CD4-positive, CD25-positive, alpha-beta regulatory T cell (primary cell): Measurements from ENCODE around the gene HNRNPUL1. TPM values are rescaled to one million over a fixed set of nuclear protein-coding genes. Genes with fewer than 3 reads are reported as not detected.

Source experiments
- ATAC-seq, 2 donors: fragments of 150-1000 bp; cut with Tn5 transposase; one replicate each; pipeline ENCODE4 v1.10.0; 2021; ENCODE audit warnings: low read depth in 2 of 2, moderate number of reproducible peaks in 2 of 2, moderate library complexity in 1 of 2
- DNase-seq, 3 donors: peaks; one replicate each; pipeline versions ENCODE4 v3.0.0 to v3.0.0-alpha.2; 2012 to 2022; ENCODE audit warnings: mixed read lengths in 1 of 3
- H3K27ac ChIP-seq: one replicate; pipeline ENCODE4 v1.7.0; 2013; ENCODE audit warnings: mild to moderate bottlenecking, low read length; ENCODE audit not compliant: insufficient read depth, poor library complexity, severe bottlenecking
- H3K27me3 ChIP-seq: one replicate; pipeline ENCODE4 v1.7.0; 2013; ENCODE audit warnings: low read length; ENCODE audit not compliant: control insufficient read depth, insufficient read depth
- H3K36me3 ChIP-seq: one replicate; pipeline ENCODE4 v1.7.0; 2013; ENCODE audit warnings: mild to moderate bottlenecking, low read length, moderate library complexity; ENCODE audit not compliant: control insufficient read depth, insufficient read depth
- H3K4me1 ChIP-seq: 2 replicates; pipeline ENCODE4 v1.7.0; 2013; ENCODE audit warnings: mild to moderate bottlenecking, low read length; ENCODE audit not compliant: insufficient read depth, control insufficient read depth, poor library complexity, severe bottlenecking
- H3K4me3 ChIP-seq: one replicate; pipeline ENCODE4 v1.7.0; 2013; ENCODE audit warnings: low read depth, mild to moderate bottlenecking, low read length, moderate library complexity
- H3K9me3 ChIP-seq, 2 experiments: 1 replicate in 1 of 2; 2 replicates in 1 of 2; pipeline ENCODE4 v1.7.0; 2013; ENCODE audit warnings: low read length in 2 of 2, mild to moderate bottlenecking in 1 of 2, moderate library complexity in 1 of 2; ENCODE audit not compliant: control insufficient read depth in 2 of 2
- H3K27ac Mint-ChIP-seq, 3 donors: one replicate each; pipeline ENCODE4 v1.8.0; 2020 to 2022; ENCODE audit warnings: mild to moderate bottlenecking in 3 of 3, mixed read lengths in 3 of 3, moderate library complexity in 2 of 3
- H3K27me3 Mint-ChIP-seq: one replicate; pipeline ENCODE4 v1.8.0; 2022; ENCODE audit warnings: mild to moderate bottlenecking, mixed read lengths
- H3K36me3 Mint-ChIP-seq: one replicate; pipeline ENCODE4 v1.8.0; 2020; ENCODE audit warnings: mixed read lengths
- H3K4me1 Mint-ChIP-seq, 4 donors: one replicate each; pipeline ENCODE4 v1.8.0; 2020 to 2022; ENCODE audit warnings: mixed read lengths in 4 of 4, mild to moderate bottlenecking in 1 of 4
- H3K4me3 Mint-ChIP-seq, 4 donors: one replicate each; pipeline ENCODE4 v1.8.0; 2020 to 2022; ENCODE audit warnings: mild to moderate bottlenecking in 4 of 4, mixed read lengths in 4 of 4, moderate library complexity in 3 of 4
- H3K9me3 Mint-ChIP-seq, 7 donors: one replicate each; pipeline ENCODE4 v1.8.0; 2020 to 2022; ENCODE audit warnings: mixed read lengths in 7 of 7, mild to moderate bottlenecking in 3 of 7, moderate library complexity in 2 of 7
- polyA plus RNA-seq, 4 donors: library from polyadenylated mRNA; unstranded; fragments of 300-500 nt; fragmentation: Illumina TruSeq; gene quantifications; one replicate each; pipeline ENCODE4 v1.2.3, GENCODE V29; 2021
- total RNA-seq: library from RNA; stranded (reverse); gene quantifications from one replicate; pipeline ENCODE4 v1.2.3, GENCODE V29; 2022

The HNRNPUL1 gene
- total and polyA plus RNA-seq, 5 donors from 2014 or later: 39.3 to 354 (median 50.4) TPM

GRCh38 chr19:41305927-41306793 lies 42.0 kb downstream of the HNRNPUL1 start:
- DNase-seq (no peak), ATAC-seq (no peak)
- Histone ChIP-seq H3K4me3 (peak overlapping the region; percentile 98), H3K27me3 (no peaks in the 10 kb centered on the region), H3K36me3 (peaks cover 47% of the 10 kb centered on the region), H3K27ac (peak overlapping the region; percentile 97), H3K9me3 (no peaks in the 10 kb centered on the region), H3K4me1 (peaks cover 83% of the 10 kb centered on the region)
- Mint-ChIP-seq H3K36me3 (peaks cover 30% of the 10 kb centered on the region), H3K4me3 (peak overlapping the region; percentile 83 to 98 (median 90)), H3K27me3 (peaks cover 4% of the 10 kb centered on the region), H3K9me3 (peaks cover 0 to 2% (median 0%) of the 10 kb centered on the region in 7 donors), H3K4me1 (peaks cover 15 to 96% (median 59%) of the 10 kb centered on the region in 4 donors), H3K27ac (peak overlapping the region; percentile 98 to 100 (median 100))

GRCh38 chr19:41307090-41307875 lies 43.1 kb downstream of the HNRNPUL1 start:
- H3K27ac ChIP-seq: peak overlapping the region; percentile 97
- peak in 2 of 3 donors; percentile 37 to 84 for DNase-seq
- H3K27me3 ChIP-seq: no peaks in the 10 kb centered on the region
- peaks cover 22% of the 10 kb centered on the region for H3K36me3 Mint-ChIP-seq
- ATAC-seq: peak in 1 of 2 donors; percentile 22
- H3K36me3 ChIP-seq: peaks cover 39% of the 10 kb centered on the region
- no peaks in the 10 kb centered on the region for H3K9me3 ChIP-seq
- H3K27me3 Mint-ChIP-seq: peaks cover 4% of the 10 kb centered on the region
- peaks cover 15 to 96% (median 58%) of the 10 kb centered on the region in 4 donors for H3K4me1 Mint-ChIP-seq
- H3K27ac Mint-ChIP-seq: peak overlapping the region; percentile 98 to 100 (median 100)
- peaks cover 0 to 2% (median 0%) of the 10 kb centered on the region in 7 donors for H3K9me3 Mint-ChIP-seq
- peaks cover 88% of the 10 kb centered on the region for H3K4me1 ChIP-seq
- peak overlapping the region; percentile 83 to 98 (median 90) for H3K4me3 Mint-ChIP-seq
- peak overlapping the region; percentile 98 for H3K4me3 ChIP-seq

GRCh38 chr19:41307954-41308449 lies 43.8 kb downstream of the HNRNPUL1 start:
- ATAC-seq: no peak
- H3K27me3 ChIP-seq: no peaks in the 10 kb centered on the region
- peaks cover 44% of the 10 kb centered on the region for H3K36me3 ChIP-seq
- DNase-seq: peak in 1 of 3 donors; percentile 30
- no peaks in the 10 kb centered on the region for H3K9me3 ChIP-seq
- H3K27me3 Mint-ChIP-seq: peaks cover 4% of the 10 kb centered on the region
- peak overlapping the region; percentile 98 to 100 (median 100) for H3K27ac Mint-ChIP-seq
- H3K4me1 Mint-ChIP-seq: peaks cover 11 to 95% (median 57%) of the 10 kb centered on the region in 4 donors
- H3K4me1 ChIP-seq: peaks cover 81% of the 10 kb centered on the region
- H3K4me3 ChIP-seq: peak overlapping the region; percentile 98
- H3K36me3 Mint-ChIP-seq: peaks cover 17% of the 10 kb centered on the region
- peaks cover 0 to 2% (median 0%) of the 10 kb centered on the region in 7 donors for H3K9me3 Mint-ChIP-seq
- H3K27ac ChIP-seq: peak overlapping the region; percentile 97
- H3K4me3 Mint-ChIP-seq: peak overlapping the region; percentile 97 to 98 (median 98)

GRCh38 chr19:41308450-41309179 lies 44.4 kb downstream of the HNRNPUL1 start:
- peak; percentile 87 to 90 (median 87) for DNase-seq
- Mint-ChIP-seq H3K36me3 (peaks cover 22% of the 10 kb centered on the region), H3K27me3 (peaks cover 4% of the 10 kb centered on the region), H3K4me3 (peak overlapping the region; percentile 97 to 98 (median 98)), H3K27ac (peak overlapping the region; percentile 98 to 100 (median 100)), H3K4me1 (peaks cover 11 to 95% (median 63%) of the 10 kb centered on the region in 4 donors), H3K9me3 (peaks cover 0 to 2% (median 0%) of the 10 kb centered on the region in 7 donors)
- Histone ChIP-seq H3K4me3 (peak overlapping the region; percentile 98), H3K9me3 (no peaks in the 10 kb centered on the region), H3K4me1 (peaks cover 78% of the 10 kb centered on the region), H3K36me3 (peaks cover 44% of the 10 kb centered on the region), H3K27ac (peak overlapping the region; percentile 97), H3K27me3 (no peaks in the 10 kb centered on the region)
- peak; percentile 60 to 69 for ATAC-seq

- Histone ChIP-seq H3K4me3 (peak overlapping the region; percentile 98), H3K36me3 (peaks cover 36% of the 10 kb centered on the region), H3K27ac (peak overlapping the region; percentile 97), H3K27me3 (no peaks in the 10 kb centered on the region), H3K9me3 (no peaks in the 10 kb centered on the region), H3K4me1 (peaks cover 75% of the 10 kb centered on the region)
- Mint-ChIP-seq H3K36me3 (peaks cover 20% of the 10 kb centered on the region), H3K4me1 (peaks cover 11 to 89% (median 59%) of the 10 kb centered on the region in 4 donors), H3K27me3 (peaks cover 4% of the 10 kb centered on the region), H3K4me3 (peak overlapping the region; percentile 97 to 98 (median 98)), H3K9me3 (peaks cover 0 to 2% (median 0%) of the 10 kb centered on the region in 7 donors), H3K27ac (peak overlapping the region; percentile 98 to 100 (median 100))
- ATAC-seq: no peak
- peak in 2 of 3 donors; percentile 20 to 35 for DNase-seq
These were observed 45.2 kb downstream of the HNRNPUL1 start for GRCh38 chr19:41309180-41310032.

GRCh38 chr19:41310033-41310831 lies 46.1 kb downstream of the HNRNPUL1 start, which contains the start of gene CCDC97:
TSS of gene CCDC97 (plus strand) at chr19:41310172. CDS start at chr19:41310311, 139 bp downstream.
- Histone ChIP-seq H3K4me1 (peaks cover 67% of the 10 kb centered on the region), H3K9me3 (no peaks in the 10 kb centered on the region), H3K27ac (peak within 1 kb of the TSS; percentile 97), H3K4me3 (peak within 1 kb of the TSS; percentile 98), H3K36me3 (peaks cover 28% of the 10 kb centered on the region), H3K27me3 (no peaks in the 10 kb centered on the region)
- peak; percentile 84 to 93 (median 90) for DNase-seq
- Mint-ChIP-seq H3K4me1 (peaks cover 11 to 82% (median 56%) of the 10 kb centered on the region in 4 donors), H3K27me3 (peaks cover 4% of the 10 kb centered on the region), H3K36me3 (peaks cover 21% of the 10 kb centered on the region), H3K9me3 (peaks cover 0 to 2% (median 0%) of the 10 kb centered on the region in 7 donors), H3K27ac (peak within 1 kb of the TSS; percentile 98 to 100 (median 100)), H3K4me3 (peak within 1 kb of the TSS; percentile 97 to 98 (median 98))
- ATAC-seq: peak; percentile 67 to 70
